ENCODE measurements around the gene PRSS57.
A peak's percentile ranks its signal among the peaks of the same experiment; 100 is the strongest.

Gene PRSS57

GRCh38 chr19:663682-664117, 31.6 kb downstream of the PRSS57 start:
- Histone ChIP-seq H3K9me3 (ENCODE audit: control insufficient read depth, insufficient read depth, low read depth, low read length) (no peaks in the 10 kb centered on the region), H3K27ac (ENCODE audit: low read depth, low read length) (no peak overlapping the region), H3K4me1 (ENCODE audit: control insufficient read depth, insufficient read depth, low read length) (peaks cover 21% of the 10 kb centered on the region), H3K36me3 (ENCODE audit: control insufficient read depth, insufficient read depth, low read length) (peaks cover 2% of the 10 kb centered on the region), H3K9ac (ENCODE audit: low read length) (peak overlapping the region; percentile 46), H3K27me3 (ENCODE audit: control insufficient read depth, insufficient read depth, low read length) (no peaks in the 10 kb centered on the region), H3K4me3 (ENCODE audit: low read depth, low read length) (peak overlapping the region; percentile 59)

DNA sequence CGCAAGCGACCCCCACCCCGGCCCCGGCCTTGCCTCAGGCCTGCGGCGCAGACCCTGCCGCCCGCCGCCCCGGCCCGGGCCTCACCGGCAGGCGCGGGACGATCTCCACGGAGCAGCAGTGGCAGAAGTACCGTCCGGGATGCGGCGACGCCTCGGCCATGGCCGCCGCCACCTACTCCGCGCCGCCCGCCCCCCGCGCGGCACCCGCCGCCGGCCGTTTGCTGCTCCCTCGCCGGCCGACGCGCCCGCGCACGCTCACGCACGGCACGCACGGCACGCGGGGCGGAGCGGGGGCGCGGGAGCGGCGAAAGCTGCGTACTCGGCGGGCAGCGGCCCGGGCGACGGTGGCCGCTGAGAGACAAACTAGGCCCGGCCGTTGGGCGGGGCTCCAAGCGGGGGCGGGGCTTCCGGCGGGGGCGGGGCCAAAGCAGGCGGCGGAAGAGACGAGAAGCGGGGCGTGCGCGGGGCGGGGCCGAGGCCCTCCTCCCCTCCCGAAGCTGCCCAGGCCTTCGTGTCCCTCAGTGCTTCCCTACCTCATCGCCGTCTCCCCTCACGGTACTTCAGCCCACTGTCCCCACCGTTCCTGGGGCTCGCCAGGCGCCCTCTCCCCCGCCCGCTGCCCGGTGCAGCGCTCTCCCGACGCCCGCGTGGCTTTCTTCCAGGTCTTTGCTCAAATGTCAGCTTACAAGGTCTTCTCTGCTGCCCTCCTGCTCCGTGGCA, 32.1 kb downstream of the PRSS57 start, which contains the start of gene RNF126:
Gene RNF126 (minus strand): TSS at position 253 of the 720 bp plus-strand sequence. CDS start 93 bp downstream, at position 160.
- H3K27ac ChIP-seq (ENCODE audit: low read depth, low read length): peak within 1 kb of the TSS; percentile 96
- peaks cover 7% of the 10 kb centered on the region for H3K36me3 ChIP-seq (ENCODE audit: control insufficient read depth, insufficient read depth, low read length)
- peak within 1 kb of the TSS; percentile 83 for H3K4me3 ChIP-seq (ENCODE audit: low read depth, low read length)

GRCh38 chr19:662207-662961, 32.9 kb downstream of the PRSS57 start:
- no peaks in the 10 kb centered on the region for H3K27me3 ChIP-seq (ENCODE audit: control insufficient read depth, insufficient read depth, low read length)
- H3K9ac ChIP-seq (ENCODE audit: low read length): peak overlapping the region; percentile 96
- peak overlapping the region; percentile 83 for H3K4me3 ChIP-seq (ENCODE audit: low read depth, low read length)
- peaks cover 13% of the 10 kb centered on the region for H3K36me3 ChIP-seq (ENCODE audit: control insufficient read depth, insufficient read depth, low read length)
- peaks cover 21% of the 10 kb centered on the region for H3K4me1 ChIP-seq (ENCODE audit: control insufficient read depth, insufficient read depth, low read length)
- H3K27ac ChIP-seq (ENCODE audit: low read depth, low read length): peak overlapping the region; percentile 96
- H3K9me3 ChIP-seq (ENCODE audit: control insufficient read depth, insufficient read depth, low read depth, low read length): no peaks in the 10 kb centered on the region

More for the DNA sequence above, 32.1 kb downstream of the PRSS57 start, which contains the start of gene RNF126:
- Histone ChIP-seq H3K27me3 (ENCODE audit: control insufficient read depth, insufficient read depth, low read length) (no peaks in the 10 kb centered on the region), H3K4me1 (ENCODE audit: control insufficient read depth, insufficient read depth, low read length) (peaks cover 21% of the 10 kb centered on the region), H3K9ac (ENCODE audit: low read length) (peak within 1 kb of the TSS; percentile 96), H3K9me3 (ENCODE audit: control insufficient read depth, insufficient read depth, low read depth, low read length) (no peaks in the 10 kb centered on the region)

DNA sequence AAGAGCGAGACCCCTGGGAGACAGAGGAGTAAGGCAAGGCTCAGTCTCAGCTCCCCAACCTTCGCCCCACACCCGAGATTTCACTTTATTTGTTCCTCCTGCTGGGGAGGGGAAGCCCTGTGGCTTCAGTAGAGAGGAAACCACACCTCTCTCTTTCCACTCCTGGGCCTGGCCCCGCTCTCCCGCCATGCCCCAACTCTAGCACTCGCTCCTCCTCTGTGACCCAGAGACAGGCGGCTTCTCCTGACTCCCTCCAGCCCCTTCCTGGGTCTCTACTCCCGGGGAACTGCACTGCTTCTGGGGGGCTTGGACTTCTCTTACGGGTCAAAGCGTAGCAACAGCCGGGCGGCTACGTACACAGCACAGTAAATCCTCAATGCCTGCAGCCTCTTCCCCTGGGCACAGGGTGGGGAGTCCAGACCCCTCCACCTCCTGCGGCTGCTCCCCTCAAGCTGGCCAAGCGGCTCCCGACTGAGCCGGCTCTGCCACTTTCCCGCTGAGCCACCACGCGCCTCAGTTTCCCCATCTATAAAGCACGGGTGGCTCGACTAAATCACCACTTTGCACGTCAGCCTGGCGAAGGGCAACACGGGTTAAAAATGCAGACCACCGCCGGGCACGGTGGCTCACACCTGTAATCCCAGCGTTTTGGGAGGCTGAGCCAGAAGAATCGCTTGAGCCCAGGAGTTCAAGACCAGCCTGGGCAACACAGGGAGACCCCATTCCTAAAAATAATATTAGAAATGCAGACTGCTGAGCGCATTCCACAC, 33.6 kb downstream of the PRSS57 start:
- Histone ChIP-seq H3K27me3 (ENCODE audit: control insufficient read depth, insufficient read depth, low read length) (no peaks in the 10 kb centered on the region), H3K9ac (ENCODE audit: low read length) (peak overlapping the region; percentile 96), H3K36me3 (ENCODE audit: control insufficient read depth, insufficient read depth, low read length) (peaks cover 19% of the 10 kb centered on the region), H3K4me1 (ENCODE audit: control insufficient read depth, insufficient read depth, low read length) (peaks cover 21% of the 10 kb centered on the region), H3K27ac (ENCODE audit: low read depth, low read length) (peak overlapping the region; percentile 96), H3K4me3 (ENCODE audit: low read depth, low read length) (peak overlapping the region; percentile 83), H3K9me3 (ENCODE audit: control insufficient read depth, insufficient read depth, low read depth, low read length) (no peaks in the 10 kb centered on the region)

- Histone ChIP-seq H3K9ac (ENCODE audit: low read length) (peak overlapping the region; percentile 96), H3K27ac (ENCODE audit: low read depth, low read length) (peak overlapping the region; percentile 96), H3K36me3 (ENCODE audit: control insufficient read depth, insufficient read depth, low read length) (peaks cover 19% of the 10 kb centered on the region), H3K4me3 (ENCODE audit: low read depth, low read length) (peak overlapping the region; percentile 83), H3K4me1 (ENCODE audit: control insufficient read depth, insufficient read depth, low read length) (peaks cover 21% of the 10 kb centered on the region), H3K27me3 (ENCODE audit: control insufficient read depth, insufficient read depth, low read length) (no peaks in the 10 kb centered on the region), H3K9me3 (ENCODE audit: control insufficient read depth, insufficient read depth, low read depth, low read length) (no peaks in the 10 kb centered on the region)
These were observed 34.3 kb downstream of the PRSS57 start for GRCh38 chr19:660793-661426.

- no peak overlapping the region for H3K4me3 ChIP-seq (ENCODE audit: low read depth, low read length)
- H3K36me3 ChIP-seq (ENCODE audit: control insufficient read depth, insufficient read depth, low read length): peaks cover 29% of the 10 kb centered on the region
- no peaks in the 10 kb centered on the region for H3K9me3 ChIP-seq (ENCODE audit: control insufficient read depth, insufficient read depth, low read depth, low read length)
- H3K27ac ChIP-seq (ENCODE audit: low read depth, low read length): peak overlapping the region; percentile 47; the same call in 1 of the 2 replicates
- H3K9ac ChIP-seq (ENCODE audit: low read length): no peak overlapping the region
- H3K4me1 ChIP-seq (ENCODE audit: control insufficient read depth, insufficient read depth, low read length): peaks cover 21% of the 10 kb centered on the region
- H3K27me3 ChIP-seq (ENCODE audit: control insufficient read depth, insufficient read depth, low read length): no peaks in the 10 kb centered on the region
These were observed 36.1 kb downstream of the PRSS57 start for GRCh38 chr19:658916-659839.

- Histone ChIP-seq H3K36me3 (ENCODE audit: control insufficient read depth, insufficient read depth, low read length) (peaks cover 38% of the 10 kb centered on the region), H3K9me3 (ENCODE audit: control insufficient read depth, insufficient read depth, low read depth, low read length) (no peaks in the 10 kb centered on the region), H3K9ac (ENCODE audit: low read length) (no peak overlapping the region), H3K4me1 (ENCODE audit: control insufficient read depth, insufficient read depth, low read length) (peaks cover 15% of the 10 kb centered on the region), H3K27ac (ENCODE audit: low read depth, low read length) (peak overlapping the region; percentile 47; the same call in 1 of the 2 replicates), H3K4me3 (ENCODE audit: low read depth, low read length) (no peak overlapping the region), H3K27me3 (ENCODE audit: control insufficient read depth, insufficient read depth, low read length) (no peaks in the 10 kb centered on the region)
These were observed 37.0 kb downstream of the PRSS57 start for GRCh38 chr19:658059-658839.

DNA sequence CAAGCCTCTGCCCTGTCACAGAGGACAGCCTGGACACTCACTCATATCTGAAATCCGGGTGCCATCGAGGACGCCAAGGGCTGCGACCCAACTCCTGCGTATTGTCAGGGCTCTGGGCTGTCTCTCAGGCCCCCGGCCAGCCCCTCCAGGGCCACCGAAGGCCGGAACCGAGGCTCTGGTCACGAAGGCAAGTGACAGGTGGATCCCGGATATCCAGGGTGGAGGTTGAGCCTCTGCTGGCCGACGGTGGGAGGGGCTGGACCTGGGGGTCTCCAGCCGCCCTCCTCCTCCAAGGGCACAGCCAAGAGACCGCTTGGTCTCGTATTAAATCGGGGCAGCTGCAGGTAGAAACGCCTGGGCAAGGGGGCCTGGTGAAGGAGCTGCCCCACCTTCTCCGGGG, 37.6 kb downstream of the PRSS57 start:
- Histone ChIP-seq H3K36me3 (ENCODE audit: control insufficient read depth, insufficient read depth, low read length) (peaks cover 44% of the 10 kb centered on the region), H3K27me3 (ENCODE audit: control insufficient read depth, insufficient read depth, low read length) (no peaks in the 10 kb centered on the region), H3K4me3 (ENCODE audit: low read depth, low read length) (no peak overlapping the region), H3K9me3 (ENCODE audit: control insufficient read depth, insufficient read depth, low read depth, low read length) (no peaks in the 10 kb centered on the region), H3K27ac (ENCODE audit: low read depth, low read length) (no peak overlapping the region), H3K9ac (ENCODE audit: low read length) (no peak overlapping the region), H3K4me1 (ENCODE audit: control insufficient read depth, insufficient read depth, low read length) (peaks cover 15% of the 10 kb centered on the region)

DNA sequence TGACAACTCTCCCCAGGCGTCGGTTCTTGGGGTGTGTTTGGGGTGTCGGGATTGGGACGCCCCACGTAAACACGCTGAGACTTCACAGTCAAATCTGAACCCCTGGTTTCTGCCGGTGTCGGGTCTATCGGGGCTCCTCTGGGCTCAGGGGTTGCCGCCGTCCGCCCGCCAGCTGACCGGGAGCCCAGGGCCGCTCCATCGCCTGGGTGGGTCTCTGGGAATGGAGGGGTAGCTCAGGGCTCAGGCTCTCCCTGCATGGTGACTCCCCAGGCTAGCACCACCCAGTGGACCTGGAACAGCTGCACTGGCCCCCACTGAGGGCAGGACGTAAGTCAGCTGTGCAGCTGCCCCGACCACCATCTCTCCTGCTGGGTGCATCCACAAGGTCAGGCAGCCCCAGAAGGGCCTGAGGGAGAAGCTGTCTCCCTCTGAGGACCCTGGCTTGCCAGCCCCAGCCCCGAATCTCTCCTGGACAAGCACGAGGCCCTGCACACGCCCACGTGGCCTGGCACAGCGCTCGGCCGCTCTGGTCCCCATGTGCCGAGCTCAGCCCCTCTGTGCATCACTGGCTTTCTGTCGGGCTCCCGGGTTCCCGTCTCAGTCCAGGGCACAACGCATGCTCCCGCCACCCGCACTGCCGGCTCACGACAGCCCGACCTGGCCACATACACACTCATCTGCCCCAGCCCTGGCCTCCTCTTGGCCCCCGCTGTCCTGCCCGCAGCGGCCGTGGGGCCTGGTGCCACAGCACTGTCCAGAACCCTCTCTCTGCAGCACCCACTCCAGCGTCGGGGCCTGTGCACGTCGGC, 38.3 kb downstream of the PRSS57 start:
- H3K9ac ChIP-seq (ENCODE audit: low read length): no peak overlapping the region
- peaks cover 50% of the 10 kb centered on the region for H3K36me3 ChIP-seq (ENCODE audit: control insufficient read depth, insufficient read depth, low read length)
- no peak overlapping the region for H3K27ac ChIP-seq (ENCODE audit: low read depth, low read length)
- peaks cover 14% of the 10 kb centered on the region for H3K4me1 ChIP-seq (ENCODE audit: control insufficient read depth, insufficient read depth, low read length)
- H3K27me3 ChIP-seq (ENCODE audit: control insufficient read depth, insufficient read depth, low read length): no peaks in the 10 kb centered on the region
- no peaks in the 10 kb centered on the region for H3K9me3 ChIP-seq (ENCODE audit: control insufficient read depth, insufficient read depth, low read depth, low read length)
- H3K4me3 ChIP-seq (ENCODE audit: low read depth, low read length): no peak overlapping the region
